HCEC 1CT (cell line): ENCODE measurements around the gene TASP1.
A peak's percentile ranks its signal among the peaks of the same experiment; 100 is the strongest.

ENCODE experiments used
- DNase-seq: peaks from one replicate; pipeline ENCODE4 v3.0.0-alpha.2; 2017

Gene TASP1

DNA sequence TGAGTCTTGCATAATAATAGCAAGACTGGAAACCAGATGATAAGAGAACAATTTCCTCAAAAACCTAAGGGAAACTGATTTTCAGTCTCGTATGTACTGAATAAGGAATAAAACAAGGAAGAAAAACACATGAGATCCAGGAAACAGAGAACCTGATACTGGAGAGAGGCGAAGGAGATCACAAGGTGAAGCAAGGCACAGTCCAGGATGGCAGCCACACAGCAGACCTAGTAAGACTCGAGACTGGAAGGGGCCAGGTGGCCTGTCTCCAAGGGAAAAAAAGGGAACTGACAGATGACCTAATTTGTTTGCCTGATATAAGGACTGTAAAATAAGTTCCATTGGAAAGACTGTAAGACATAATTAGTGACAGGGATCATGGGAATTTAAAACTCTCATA, 71.1 kb downstream of the TASP1 start:
- DNase-seq, result no peak

DNA sequence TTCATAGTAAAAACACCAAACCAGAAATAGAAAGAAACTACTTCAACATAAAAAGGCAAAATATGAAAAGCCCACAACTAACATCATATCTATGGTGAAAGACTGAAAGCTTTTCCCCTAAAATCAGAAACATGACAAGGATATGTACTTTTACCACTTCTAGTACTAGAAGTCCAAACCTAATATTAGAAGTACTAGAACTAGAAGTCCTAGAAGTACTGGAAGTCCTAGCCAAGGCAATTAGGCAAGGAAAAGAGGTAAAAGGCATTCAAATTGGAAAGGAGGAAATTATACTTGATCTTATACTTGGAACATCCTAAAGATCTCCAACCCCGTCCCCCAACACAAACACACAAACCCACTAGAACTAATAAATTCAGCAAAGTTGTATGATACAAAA, 74.9 kb downstream of the TASP1 start:
- DNase-seq, result no peak

- peak; percentile 36 for DNase-seq
Observed at GRCh38 chr20:13554706-13555105, 84.0 kb downstream of the TASP1 start.

DNA sequence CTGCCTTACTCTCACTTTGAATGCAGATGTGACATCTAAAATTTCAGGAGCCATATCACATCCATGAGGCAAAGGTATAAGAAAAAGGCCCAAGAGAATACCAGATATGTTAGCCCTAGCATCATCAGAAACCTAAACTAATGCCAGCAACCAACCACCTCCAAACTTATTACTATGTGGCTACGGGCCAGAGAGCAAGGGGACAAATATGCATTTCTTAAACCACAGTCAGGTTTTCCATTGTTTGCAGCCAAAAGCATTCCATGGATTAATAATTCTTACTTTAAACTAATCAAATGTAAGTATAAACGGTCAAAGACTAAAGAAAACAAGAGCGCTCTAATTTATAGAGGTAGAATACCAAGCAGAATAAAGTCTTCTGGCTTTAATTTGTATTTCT, 84.7 kb downstream of the TASP1 start:
- no peak for DNase-seq

DNA sequence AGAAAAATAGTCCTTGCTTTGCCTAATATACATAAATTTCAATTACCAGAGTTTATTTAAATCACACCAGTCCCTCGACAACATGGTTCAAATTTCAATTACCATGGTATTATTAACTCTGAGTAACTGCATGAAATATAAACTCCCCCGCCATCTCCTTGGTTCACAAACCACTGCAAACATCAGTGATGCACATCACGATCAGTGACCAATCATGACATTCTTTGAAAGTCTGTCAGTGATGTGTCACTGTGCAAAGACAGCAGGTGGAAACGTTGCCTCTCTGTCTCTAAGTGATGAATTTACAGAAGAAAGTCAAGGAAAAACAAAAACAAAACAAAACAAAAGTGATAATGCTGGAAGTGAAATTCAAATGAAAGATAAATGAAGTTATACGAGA, 86.7 kb downstream of the TASP1 start:
- DNase-seq, result peak; percentile 32

GRCh38 chr20:13549451-13549850, 89.3 kb downstream of the TASP1 start:
- no peak for DNase-seq

GRCh38 chr20:13546497-13547131, 92.1 kb downstream of the TASP1 start:
- DNase-seq, result peak; percentile 56

- no peak for DNase-seq
Observed at GRCh38 chr20:13545790-13546189, 92.9 kb downstream of the TASP1 start.

- no peak for DNase-seq
Observed at GRCh38 chr20:13543783-13544182, 94.9 kb downstream of the TASP1 start.

DNA sequence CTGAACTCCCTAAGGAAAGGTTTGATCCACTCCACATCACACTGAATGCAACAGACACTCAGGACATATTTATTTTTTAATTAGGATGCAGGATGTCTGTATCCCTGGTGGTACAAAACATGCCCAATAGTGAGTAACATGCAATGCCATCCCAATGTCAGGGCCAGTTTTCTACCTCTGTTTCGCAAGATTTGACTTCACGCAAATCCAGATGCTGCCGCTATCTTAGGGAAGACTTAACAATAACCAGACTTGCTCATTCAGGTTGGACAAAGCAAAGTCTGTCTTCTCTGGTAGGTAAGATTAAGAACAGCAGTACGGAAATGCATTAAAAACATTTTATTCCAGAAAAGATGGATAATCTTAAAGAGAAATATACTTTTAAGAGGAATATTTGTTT, 103.1 kb downstream of the TASP1 start:
- no peak for DNase-seq

- no peak for DNase-seq
Observed at GRCh38 chr20:13533946-13534345, 104.8 kb downstream of the TASP1 start.

DNA sequence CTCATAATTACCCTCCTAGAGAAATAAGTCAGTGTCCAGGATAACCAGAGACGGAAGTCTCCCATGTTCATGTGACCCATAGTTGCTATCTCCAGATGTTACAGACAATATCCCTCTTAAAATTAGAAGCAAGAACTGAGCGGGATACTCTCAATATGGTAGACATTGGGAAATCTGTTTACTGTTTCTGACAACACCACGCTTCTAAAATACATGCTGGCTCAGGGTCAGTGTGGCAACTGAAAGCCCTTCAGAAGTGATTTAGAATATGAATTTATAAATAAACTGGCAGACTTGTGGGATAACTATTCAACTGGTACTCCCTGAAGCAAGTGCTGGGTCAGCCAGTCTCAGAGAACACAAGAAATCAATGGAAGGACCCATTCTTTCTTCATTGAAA, 108.6 kb downstream of the TASP1 start:
- no peak for DNase-seq

- no peak for DNase-seq
Observed at GRCh38 chr20:13526551-13526950, 112.2 kb downstream of the TASP1 start.

- DNase-seq, result peak; percentile 97
Observed at GRCh38 chr20:13525225-13525940, 113.3 kb downstream of the TASP1 start.

DNA sequence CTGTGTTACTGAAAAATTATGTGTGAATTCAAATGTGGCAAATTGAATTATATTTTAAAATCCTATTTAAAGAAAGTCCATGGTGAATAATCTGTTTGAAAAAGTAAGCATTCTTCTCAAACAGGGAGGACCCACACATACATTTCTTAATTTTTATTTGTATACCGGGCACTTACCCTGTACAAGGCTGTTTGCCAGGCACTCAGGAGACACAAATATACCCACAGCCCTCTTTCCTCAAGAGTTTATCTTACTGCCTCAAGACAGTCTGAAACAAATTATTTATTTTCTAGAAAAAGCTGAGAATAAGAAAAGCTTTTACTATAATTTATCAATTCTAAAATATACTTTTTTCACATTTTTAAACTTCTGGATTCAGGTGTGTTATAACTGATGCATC, 114.4 kb downstream of the TASP1 start:
- DNase-seq, result no peak

DNA sequence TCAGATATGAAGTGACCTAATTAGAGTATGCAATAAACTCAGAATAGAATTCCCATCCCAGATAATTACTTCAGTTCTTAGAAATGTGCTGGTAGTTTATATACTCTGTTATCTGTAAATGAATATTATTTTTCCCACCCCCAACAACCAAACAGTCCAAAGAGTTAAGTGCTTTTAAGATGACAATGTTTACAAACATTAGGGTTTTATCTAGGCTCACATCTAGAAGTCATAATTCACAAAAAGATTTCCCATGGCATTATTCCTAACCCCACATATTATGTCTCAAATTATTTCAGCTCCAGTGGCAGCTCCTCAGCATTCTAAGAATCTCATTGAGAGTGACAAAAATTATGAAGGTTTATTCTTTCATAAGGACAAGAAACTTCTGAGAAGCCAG, 120.9 kb downstream of the TASP1 start:
- no peak for DNase-seq

DNA sequence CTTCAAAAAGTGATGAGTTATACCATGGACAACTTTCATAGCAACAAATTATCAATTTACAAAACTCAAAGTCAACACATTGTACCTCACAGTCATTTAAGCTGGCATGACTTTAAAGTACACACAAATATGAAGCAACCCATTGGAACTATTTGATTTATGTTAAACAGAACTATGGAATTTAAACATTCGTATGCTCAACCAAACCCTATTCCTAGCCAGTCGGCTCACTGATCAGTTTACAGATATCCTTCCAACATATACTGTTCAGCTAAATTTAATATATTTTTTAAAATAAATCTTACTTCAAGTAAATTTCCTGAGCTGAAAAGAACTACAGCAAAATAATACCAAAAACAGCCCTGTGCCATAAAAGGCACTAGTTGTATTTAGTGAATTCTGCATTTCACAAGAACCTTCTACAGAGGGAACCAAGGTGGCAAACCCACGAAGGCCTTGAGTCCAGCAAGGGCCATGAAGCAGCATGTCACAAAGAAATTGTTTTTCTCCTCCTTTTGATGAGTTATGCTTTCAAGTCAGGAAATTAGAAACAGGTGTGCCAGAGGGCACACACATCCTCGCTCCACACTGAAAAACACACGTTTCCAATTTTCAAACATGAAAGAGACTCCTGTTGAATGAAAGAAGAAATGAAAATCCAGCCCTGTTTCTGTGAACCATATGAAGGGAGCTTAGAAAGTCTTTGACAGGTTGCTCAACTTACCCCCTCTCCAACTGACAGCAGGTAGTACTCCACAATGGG, 122.8 kb downstream of the TASP1 start:
- DNase-seq, result no peak

- DNase-seq, result no peak
Observed at GRCh38 chr20:13515291-13515690, 123.4 kb downstream of the TASP1 start.

DNA sequence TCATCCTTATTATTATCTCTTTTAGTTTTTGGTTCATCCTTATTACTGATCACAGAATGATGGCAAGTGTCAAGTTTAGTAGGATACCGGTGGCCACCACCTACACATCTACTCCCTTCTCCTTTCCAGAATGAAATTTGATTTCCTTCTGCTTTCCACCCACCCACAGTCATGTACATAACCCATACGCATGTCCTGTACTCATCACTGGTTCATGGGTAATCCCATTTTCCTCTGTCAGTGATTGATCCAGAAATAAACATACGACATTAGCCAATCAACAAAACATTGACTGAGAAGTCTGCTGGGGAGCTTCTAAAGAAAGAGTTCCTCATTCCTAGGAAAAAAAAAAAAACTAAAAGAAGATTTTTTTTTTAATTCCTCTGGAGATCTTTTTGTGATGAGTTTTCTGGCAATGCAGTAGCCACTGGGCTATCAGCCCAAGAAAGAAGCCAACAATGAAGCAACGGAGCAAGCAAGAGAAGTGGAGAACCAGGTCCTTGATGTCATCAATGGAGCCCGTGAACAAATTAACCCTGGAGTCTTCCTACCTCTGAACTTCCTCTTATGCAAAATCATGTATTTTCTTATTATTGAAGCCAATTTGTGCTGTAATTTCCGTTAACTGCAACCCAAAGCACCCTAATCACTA, 127.8 kb downstream of the TASP1 start:
- no peak for DNase-seq

DNA sequence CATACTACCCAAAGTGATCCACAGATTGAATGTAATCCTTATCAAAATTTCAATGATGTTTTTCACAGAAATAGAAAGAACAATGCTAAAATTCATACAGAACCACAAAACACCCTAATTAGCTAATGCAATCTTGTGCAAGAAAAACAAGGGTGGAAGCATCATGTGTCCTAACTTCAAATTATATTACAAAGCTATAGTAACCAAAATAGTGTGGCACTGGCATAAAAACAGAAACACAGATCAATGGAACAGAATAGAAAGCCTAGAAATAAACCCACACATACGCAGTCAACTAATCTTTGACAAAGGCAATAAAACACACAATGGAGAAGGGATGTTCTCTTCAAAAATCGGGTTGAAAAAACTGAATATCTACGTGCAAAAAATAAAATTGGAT, 131.1 kb downstream of the TASP1 start:
- no peak for DNase-seq

DNA sequence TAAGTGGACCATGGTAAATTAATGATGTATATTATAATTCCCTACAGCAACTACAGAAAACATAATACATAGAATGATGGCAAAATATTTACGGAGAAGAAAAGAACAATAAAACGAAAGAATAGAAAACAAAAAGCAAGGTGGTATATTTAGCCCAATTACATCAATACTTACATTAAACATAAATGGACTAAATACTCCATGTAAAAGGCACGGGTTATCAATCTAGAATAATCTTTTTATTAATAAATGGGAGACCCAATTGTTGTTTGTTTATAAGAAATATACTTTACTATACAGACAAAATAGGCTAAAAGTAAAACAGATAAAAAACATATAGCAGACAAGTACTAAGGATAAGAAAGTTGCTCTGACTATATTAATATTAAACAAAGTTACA, 137.2 kb downstream of the TASP1 start:
- no peak for DNase-seq

DNA sequence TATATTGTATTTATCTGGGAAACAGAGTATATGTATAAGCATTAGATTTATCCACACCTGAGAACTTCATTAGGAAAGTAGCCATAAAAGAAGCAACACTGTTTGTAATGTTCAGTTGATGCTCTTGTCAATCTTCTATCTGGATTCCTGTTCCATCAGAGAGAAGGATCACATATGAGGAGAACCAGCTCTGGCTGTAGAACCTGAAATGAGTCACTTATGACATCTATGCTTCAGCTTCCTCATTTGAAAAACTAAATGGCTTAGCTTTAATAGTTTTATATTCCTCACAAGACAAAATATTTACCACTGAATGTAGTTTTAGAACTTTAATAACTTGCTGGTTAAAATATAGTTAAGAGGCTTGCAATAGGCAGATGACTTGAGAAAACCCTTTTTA, 144.7 kb downstream of the TASP1 start:
- peak; percentile 19 for DNase-seq

DNA sequence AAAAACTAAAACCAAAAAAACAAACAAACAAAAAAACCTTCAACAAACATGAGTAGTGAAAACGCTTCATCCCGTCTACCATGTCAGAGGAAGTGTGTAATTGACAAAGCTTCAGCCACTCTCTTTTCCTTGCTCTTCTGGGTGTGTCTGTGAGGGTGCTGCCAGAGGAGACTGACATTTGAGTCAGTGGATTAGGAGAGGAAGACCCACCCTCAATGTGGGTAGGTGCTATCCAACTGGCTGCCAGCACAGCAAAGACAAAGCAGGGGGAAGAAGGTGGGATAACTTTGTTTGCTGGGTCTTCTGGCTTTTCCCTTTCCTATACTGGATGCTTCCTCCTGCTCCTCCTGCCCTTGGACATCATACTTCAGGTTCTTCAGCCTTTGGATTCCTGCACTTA, 145.6 kb downstream of the TASP1 start:
- no peak for DNase-seq
